ENCODE measurements around the gene BCAP31. TPM values are rescaled to one million over a fixed set of nuclear protein-coding genes. Genes with fewer than 3 reads are reported as not detected.

The BCAP31 gene
- total and polyA plus RNA-seq, 7 donors, result 59.3 to 216 (median 70.9) TPM

- no peak for DNase-seq
- no peak for TF ChIP-seq POLR2A (IDR thresholded peaks at IDR 0.05)
- TF ChIP-seq POLR2AphosphoS5 (IDR thresholded peaks at IDR 0.05), result peak in 1 of 4 donors; percentile 6
- no peak for TF ChIP-seq EP300 (IDR thresholded peaks at IDR 0.05)
- peak in 1 of 4 experiments; percentile 17 for TF ChIP-seq CTCF (IDR thresholded peaks at IDR 0.05)
- H3K36me3 ChIP-seq, result peaks cover 0 to 24% (median 15%) of the 10 kb centered on the region in 4 donors
- no peaks in the 10 kb centered on the region for H3K9me3 ChIP-seq
- H3K4me3 ChIP-seq, result peak overlapping the region; percentile 62 to 78 (median 72)
- no peaks in the 10 kb centered on the region for H3K27me3 ChIP-seq
- H3K27ac ChIP-seq, result peak overlapping the region; percentile 86 to 93 (median 91)
- WGBS, 2 donors, result 0 to 1% methylated on average over 78 of the region's 78 CpGs
- H3K4me1 ChIP-seq, result peaks cover 0 to 52% (median 49%) of the 10 kb centered on the region in 4 donors
- intact Hi-C loops (cut with DNase I), result loop anchor here (2.0 kb wide), 1 partner anchor 15 kb away; no protein-coding TSS in a partner anchor
Measured at GRCh38 chrX:153723351-153724251, 586 bp downstream of the BCAP31 start.

DNA sequence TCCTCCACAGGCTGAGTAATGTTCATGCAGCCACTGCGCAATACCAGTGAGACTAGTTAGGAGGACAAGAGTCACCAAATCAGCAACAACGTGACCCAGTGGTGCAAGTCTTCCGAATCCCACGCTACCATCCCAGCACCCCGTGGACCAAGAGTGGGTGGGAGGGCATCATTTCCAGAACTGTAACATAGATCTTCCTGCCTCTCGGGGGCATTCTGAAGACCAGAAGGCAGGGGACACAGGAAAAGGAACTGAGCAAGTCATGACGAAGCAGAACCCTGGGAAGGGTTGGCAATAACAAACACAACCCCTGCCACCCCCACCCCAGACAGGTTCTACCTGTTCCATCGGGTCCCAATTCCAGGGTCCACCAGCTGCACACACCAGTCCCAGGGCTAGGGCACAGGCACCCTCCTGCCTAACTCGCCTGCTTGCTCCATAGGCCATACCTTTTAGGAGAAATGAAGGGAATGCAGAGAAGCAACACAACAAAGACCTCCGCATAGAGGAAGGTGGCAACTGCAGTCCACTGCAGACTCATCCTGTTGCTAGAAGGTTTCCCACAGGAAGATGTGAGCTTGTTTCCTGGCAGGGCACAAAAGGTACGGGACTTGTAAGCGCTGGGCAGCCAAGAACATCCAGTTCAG is 1.4 kb downstream of the BCAP31 start:
- peak in 1 of 4 donors; percentile 37 for TF ChIP-seq EP300 (IDR thresholded peaks at IDR 0.05)
- no peak for TF ChIP-seq POLR2AphosphoS5 (IDR thresholded peaks at IDR 0.05)
- Histone ChIP-seq H3K4me1 (peaks cover 0 to 44% (median 41%) of the 10 kb centered on the region in 4 donors), H3K27me3 (no peaks in the 10 kb centered on the region), H3K27ac (peak overlapping the region; percentile 86 to 93 (median 91)), H3K4me3 (peak overlapping the region; percentile 62 to 78 (median 72)), H3K9me3 (no peaks in the 10 kb centered on the region), H3K36me3 (peaks cover 0 to 27% (median 15%) of the 10 kb centered on the region in 4 donors)
- 21 to 30% methylated on average over 12 of the region's 12 CpGs for WGBS, 2 donors
- no peak for DNase-seq
- intact Hi-C loops (cut with DNase I), result loop anchor here (2.0 kb wide), 1 partner anchor 14 kb away; no protein-coding TSS in a partner anchor

DNA sequence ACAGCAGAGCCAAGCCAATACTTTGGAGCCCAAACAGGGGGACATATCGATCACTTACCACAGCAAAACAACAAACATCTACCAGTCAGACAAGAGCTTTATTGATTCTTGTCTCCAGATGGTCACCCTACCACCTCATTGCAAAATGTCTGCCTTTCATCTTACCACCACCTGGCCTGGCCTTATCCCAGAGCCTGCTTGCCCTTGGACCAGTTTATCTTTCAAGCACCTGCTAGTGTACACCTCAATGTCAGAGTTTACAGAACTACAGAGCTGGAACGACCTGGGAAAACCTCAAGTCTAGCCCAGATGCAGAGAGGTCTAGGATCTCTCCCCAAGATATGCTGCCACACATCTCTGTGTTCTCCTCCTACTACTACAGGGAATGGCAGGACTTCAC is 4.5 kb downstream of the BCAP31 start:
- intact Hi-C loops (cut with DNase I), result no loop called here
- no peaks in the 10 kb centered on the region for H3K27me3 ChIP-seq
- H3K36me3 ChIP-seq, result peaks cover 0 to 39% (median 15%) of the 10 kb centered on the region in 4 donors
- no peak overlapping the region for H3K4me3 ChIP-seq
- 59 to 85% methylated on average over 2 of the region's 2 CpGs for whole genome bisulfite sequencing, 2 donors
- TF ChIP-seq EP300 (IDR thresholded peaks at IDR 0.05), result no peak
- no peaks in the 10 kb centered on the region for H3K9me3 ChIP-seq
- H3K27ac ChIP-seq, result no peak overlapping the region
- H3K4me1 ChIP-seq, result peaks cover 0 to 13% (median 10%) of the 10 kb centered on the region in 4 donors
- DNase-seq, result no peak

DNA sequence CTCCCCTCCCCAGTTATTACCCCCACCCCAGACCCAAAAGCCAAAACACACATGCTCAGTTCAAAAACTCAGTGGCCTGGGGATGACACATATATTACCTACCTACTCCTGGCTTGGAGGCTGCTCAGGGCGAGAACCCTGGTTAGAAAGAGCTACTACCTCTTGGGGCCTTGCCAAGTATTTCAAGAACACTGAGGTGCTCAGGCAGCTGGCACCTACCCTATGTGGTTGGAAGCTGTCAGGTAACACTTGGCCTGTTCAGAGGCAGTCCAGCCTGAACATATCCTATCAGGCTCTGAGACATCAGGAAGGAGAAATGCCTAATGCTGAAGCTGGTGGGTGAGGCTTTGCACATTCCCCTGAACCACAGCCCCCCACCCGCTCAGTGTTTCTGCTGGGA is 4.9 kb downstream of the BCAP31 start:
- WGBS, 2 donors, result 77 to 89% methylated on average over 2 of the region's 2 CpGs
- peaks cover 0 to 43% (median 15%) of the 10 kb centered on the region in 4 donors for H3K36me3 ChIP-seq
- no peaks in the 10 kb centered on the region for H3K27me3 ChIP-seq
- DNase-seq, result no peak
- no peak overlapping the region for H3K4me3 ChIP-seq
- no peaks in the 10 kb centered on the region for H3K9me3 ChIP-seq
- H3K4me1 ChIP-seq, result peaks cover 0 to 13% (median 10%) of the 10 kb centered on the region in 4 donors
- intact Hi-C loops (cut with DNase I), result no loop called here
- no peak for TF ChIP-seq CTCF (IDR thresholded peaks at IDR 0.05)
- no peak for TF ChIP-seq POLR2A (IDR thresholded peaks at IDR 0.05)
- TF ChIP-seq EP300 (IDR thresholded peaks at IDR 0.05), result no peak
- no peak for TF ChIP-seq POLR2AphosphoS5 (IDR thresholded peaks at IDR 0.05)
- H3K27ac ChIP-seq, result no peak overlapping the region

DNA sequence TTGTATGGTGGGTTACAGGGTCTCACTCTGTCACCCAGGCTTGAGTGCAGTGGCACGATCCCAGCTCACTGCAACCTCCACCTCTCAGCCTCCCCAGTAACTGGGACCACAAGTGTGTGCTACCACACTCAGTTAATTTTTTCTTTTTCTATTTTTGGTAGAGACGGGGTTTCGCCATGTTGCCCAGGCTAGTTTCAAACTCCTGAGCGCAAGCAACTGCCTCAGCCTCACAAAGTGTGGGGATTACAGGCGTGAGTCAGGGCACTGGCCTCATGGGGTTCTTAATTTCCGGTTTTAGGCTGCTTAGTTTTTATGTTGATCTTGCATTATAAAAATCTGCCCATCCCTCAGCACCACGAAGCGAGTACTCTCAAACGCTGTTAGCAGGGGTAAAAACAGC is 6.7 kb downstream of the BCAP31 start:
- Histone ChIP-seq H3K27ac (no peak overlapping the region), H3K9me3 (no peaks in the 10 kb centered on the region), H3K36me3 (peaks cover 0 to 45% (median 15%) of the 10 kb centered on the region in 4 donors), H3K4me3 (no peak overlapping the region), H3K4me1 (peaks cover 0 to 4% (median 2%) of the 10 kb centered on the region in 4 donors), H3K27me3 (no peaks in the 10 kb centered on the region)
- TF ChIP-seq POLR2A (IDR thresholded peaks at IDR 0.05) (no peak), EP300 (IDR thresholded peaks at IDR 0.05) (no peak), CTCF (IDR thresholded peaks at IDR 0.05) (no peak), POLR2AphosphoS5 (IDR thresholded peaks at IDR 0.05) (no peak)
- no peak for DNase-seq
- intact Hi-C loops (cut with DNase I), result no loop called here
- WGBS, 2 donors, result 92 to 95% methylated on average over 9 of the region's 9 CpGs

Data from sigmoid colon (tissue), 7 donors.